ENCODE measurements around the gene EFHC1. TPM values are rescaled to one million over a fixed set of nuclear protein-coding genes. Genes with fewer than 3 reads are reported as not detected.

The EFHC1 gene
- total RNA-seq, 3 donors from 2014 or later = 26.2 to 55.8 (median 36.7) TPM

DNA sequence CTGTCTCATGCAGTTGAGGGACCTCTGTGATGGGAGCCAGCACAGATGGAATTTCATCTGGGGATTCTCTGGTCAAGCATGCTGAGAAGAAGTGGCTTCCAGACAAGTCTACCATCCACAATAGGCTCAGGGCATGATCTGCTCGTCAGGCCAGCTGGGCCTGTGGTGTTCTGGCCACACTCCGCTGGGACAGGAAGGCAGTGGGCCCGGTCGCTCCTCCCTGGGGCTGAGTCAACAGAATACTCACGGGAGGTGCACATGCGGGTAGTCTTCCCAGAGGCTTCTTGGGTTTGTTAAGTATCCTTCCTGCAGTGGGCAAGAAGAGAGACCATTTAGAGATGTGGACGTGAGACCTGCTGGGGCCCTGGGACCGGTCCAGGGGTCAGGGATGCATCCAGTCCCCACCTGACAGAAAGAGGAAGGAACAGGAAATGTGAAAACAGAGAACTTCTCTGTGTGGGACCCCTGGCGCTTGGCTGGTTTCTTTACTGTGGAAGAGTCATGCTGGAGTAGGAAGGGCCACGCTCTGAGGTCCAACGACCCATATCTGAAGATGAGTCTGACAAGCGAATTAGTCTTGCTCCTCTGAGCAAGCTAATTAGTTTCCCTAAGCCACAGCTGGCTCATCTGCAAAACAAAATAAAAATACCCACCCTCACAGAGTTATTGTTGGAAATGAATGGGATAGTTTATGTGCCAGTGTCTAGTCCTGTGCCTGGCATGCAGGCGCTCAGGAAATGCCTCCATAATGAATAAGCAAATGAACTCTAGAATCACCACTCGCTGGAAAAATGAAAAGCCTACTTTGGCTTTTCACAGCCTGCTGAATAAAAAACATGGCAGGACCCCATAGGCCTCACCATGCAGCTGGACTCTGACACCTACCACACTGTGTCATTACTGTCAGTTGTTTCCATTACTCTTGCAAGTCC, 89.4 kb downstream of the EFHC1 start:
- H3K27me3 ChIP-seq = no peaks in the 10 kb centered on the region
- intact Hi-C loops (cut with DNase I; ENCODE audit: low total_unique reads) = loop anchor here (10.0 kb wide), 2 partner anchors 65 to 85 kb away; partner anchors contain the start of genes EFHC1 and TRAM2
- no peaks in the 10 kb centered on the region for H3K36me3 ChIP-seq
- TF ChIP-seq POLR2A (IDR thresholded peaks at IDR 0.05) = no peak
- no peak for TF ChIP-seq POLR2AphosphoS5 (IDR thresholded peaks at IDR 0.05)
- TF ChIP-seq, protein P1, sequence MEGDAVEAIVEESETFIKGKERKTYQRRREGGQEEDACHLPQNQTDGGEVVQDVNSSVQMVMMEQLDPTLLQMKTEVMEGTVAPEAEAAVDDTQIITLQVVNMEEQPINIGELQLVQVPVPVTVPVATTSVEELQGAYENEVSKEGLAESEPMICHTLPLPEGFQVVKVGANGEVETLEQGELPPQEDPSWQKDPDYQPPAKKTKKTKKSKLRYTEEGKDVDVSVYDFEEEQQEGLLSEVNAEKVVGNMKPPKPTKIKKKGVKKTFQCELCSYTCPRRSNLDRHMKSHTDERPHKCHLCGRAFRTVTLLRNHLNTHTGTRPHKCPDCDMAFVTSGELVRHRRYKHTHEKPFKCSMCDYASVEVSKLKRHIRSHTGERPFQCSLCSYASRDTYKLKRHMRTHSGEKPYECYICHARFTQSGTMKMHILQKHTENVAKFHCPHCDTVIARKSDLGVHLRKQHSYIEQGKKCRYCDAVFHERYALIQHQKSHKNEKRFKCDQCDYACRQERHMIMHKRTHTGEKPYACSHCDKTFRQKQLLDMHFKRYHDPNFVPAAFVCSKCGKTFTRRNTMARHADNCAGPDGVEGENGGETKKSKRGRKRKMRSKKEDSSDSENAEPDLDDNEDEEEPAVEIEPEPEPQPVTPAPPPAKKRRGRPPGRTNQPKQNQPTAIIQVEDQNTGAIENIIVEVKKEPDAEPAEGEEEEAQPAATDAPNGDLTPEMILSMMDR (IDR thresholded peaks at IDR 0.05) = no peak
- H3K9me3 ChIP-seq = no peaks in the 10 kb centered on the region
- DNase-seq (ENCODE audit: low spot score in 2 of 2) = no peak
- no peak overlapping the region for H3K4me3 ChIP-seq
- H3K27ac ChIP-seq = peak overlapping the region in 1 of 2 donors; percentile 95
- peaks cover 5 to 6% of the 10 kb centered on the region in 2 donors for H3K4me1 ChIP-seq

DNA sequence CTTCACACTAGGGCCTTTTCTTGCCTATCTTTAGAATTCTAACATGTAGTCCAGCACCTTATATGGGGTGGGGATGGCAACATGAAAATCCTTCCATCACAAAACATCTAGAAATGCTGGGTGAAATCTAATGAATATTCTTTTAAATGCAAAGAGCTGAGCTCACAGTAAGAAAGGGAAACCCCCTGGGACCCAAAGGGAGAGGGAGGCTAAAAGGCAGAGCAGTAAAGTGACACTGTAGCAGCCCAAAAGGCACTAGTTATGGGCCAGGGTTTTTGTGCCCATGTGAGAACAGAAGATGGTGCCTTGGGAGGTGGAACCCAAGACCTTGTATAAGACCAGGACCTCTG, 90.0 kb downstream of the EFHC1 start:
- H3K4me1 ChIP-seq = peaks cover 5 to 6% of the 10 kb centered on the region in 2 donors
- H3K4me3 ChIP-seq = no peak overlapping the region
- no peak for DNase-seq (ENCODE audit: low spot score in 2 of 2)
- no peaks in the 10 kb centered on the region for H3K36me3 ChIP-seq
- H3K27ac ChIP-seq = peak overlapping the region in 1 of 2 donors; percentile 95
- H3K9me3 ChIP-seq = no peaks in the 10 kb centered on the region
- intact Hi-C loops (cut with DNase I; ENCODE audit: low total_unique reads) = no loop called here
- no peaks in the 10 kb centered on the region for H3K27me3 ChIP-seq
- no peak for TF ChIP-seq POLR2AphosphoS5 (IDR thresholded peaks at IDR 0.05)
- TF ChIP-seq, protein P1 (IDR thresholded peaks at IDR 0.05) = no peak
- TF ChIP-seq POLR2A (IDR thresholded peaks at IDR 0.05) = no peak

DNA sequence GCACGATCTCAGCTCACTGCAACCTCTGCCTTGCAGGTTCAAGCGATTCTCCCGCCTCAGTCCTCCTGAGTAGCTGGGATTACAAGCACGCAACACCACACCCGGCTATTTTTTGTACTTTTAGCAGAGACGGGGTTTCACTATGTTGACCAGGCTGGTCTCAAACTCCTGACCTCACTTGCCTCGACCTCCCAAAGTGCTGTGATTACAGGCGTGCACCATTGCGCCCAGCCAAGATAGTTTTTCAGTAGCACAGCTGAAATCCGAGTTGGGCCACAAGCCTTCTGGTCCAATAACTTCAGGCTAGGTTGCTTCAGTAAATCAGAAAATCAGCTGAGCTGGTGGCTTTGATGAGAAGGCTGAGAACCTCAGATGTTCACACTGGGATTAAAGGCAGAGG, 91.0 kb downstream of the EFHC1 start:
- Histone ChIP-seq H3K4me3 (no peak overlapping the region), H3K27ac (peak overlapping the region; percentile 77 to 95), H3K9me3 (no peaks in the 10 kb centered on the region), H3K27me3 (no peaks in the 10 kb centered on the region), H3K36me3 (no peaks in the 10 kb centered on the region), H3K4me1 (peaks cover 5 to 8% of the 10 kb centered on the region in 2 donors)
- TF ChIP-seq POLR2A (IDR thresholded peaks at IDR 0.05) = no peak
- TF ChIP-seq, protein P1 (IDR thresholded peaks at IDR 0.05) = no peak
- DNase-seq (ENCODE audit: low spot score in 2 of 2) = no peak
- intact Hi-C loops (cut with DNase I; ENCODE audit: low total_unique reads) = no loop called here

DNA sequence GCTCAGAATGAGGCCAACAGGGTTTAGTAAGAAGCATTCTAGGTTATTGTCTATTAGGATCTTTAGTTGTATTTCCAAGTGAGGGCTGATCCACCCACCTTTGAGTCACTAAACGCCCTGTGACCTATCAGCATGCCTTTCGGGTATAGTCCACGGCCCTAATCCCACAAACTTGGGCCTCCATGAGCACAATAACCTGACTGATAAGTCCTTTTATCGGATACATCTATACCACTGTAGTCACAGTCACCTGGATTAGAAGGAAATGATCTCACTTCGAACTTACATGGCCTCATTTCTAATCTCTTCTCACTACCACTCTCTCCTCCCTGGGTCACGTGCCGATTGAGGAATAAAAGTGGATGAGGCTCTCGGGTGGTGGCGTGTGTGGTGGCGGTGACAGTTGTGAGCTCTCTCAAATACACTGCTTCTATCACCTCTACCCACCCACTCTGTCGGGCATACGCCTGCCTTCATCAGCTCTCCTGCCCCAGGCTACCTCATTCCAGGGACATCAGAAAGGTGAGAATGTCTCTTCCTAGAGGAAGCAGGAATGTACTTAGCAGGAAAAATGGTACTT, 91.5 kb downstream of the EFHC1 start:
- TF ChIP-seq POLR2AphosphoS5 (IDR thresholded peaks at IDR 0.05) (no peak), POLR2A (IDR thresholded peaks at IDR 0.05) (no peak)
- TF ChIP-seq, protein P1 (IDR thresholded peaks at IDR 0.05) = no peak
- no peaks in the 10 kb centered on the region for H3K9me3 ChIP-seq
- no peak for DNase-seq (ENCODE audit: low spot score in 2 of 2)
- H3K36me3 ChIP-seq = no peaks in the 10 kb centered on the region
- peaks cover 5 to 8% of the 10 kb centered on the region in 2 donors for H3K4me1 ChIP-seq
- no peak overlapping the region for H3K4me3 ChIP-seq
- intact Hi-C loops (cut with DNase I; ENCODE audit: low total_unique reads) = no loop called here
- no peaks in the 10 kb centered on the region for H3K27me3 ChIP-seq
- H3K27ac ChIP-seq = peak overlapping the region; percentile 77 to 95

DNA sequence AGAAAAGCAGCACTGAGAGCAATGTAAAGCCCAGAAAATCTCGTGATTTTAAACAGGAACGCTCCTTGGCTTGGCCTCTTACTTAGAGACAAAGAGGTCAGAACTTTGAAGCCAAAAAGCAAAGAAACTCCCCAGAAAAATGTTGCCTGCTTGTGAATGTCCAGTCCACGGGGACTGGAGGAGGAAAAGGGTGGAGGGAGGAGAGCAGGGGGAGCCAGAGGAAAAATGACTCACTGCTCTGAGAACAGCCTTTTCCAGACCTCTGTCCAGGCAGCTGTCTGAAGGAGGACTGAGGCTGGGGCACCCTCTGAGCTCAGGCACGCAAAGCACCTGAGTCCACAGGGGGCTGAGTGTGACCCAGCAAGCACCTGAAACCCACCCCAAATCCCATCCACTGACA, 92.1 kb downstream of the EFHC1 start:
- no peaks in the 10 kb centered on the region for H3K36me3 ChIP-seq
- H3K4me1 ChIP-seq = peaks cover 5 to 9% of the 10 kb centered on the region in 2 donors
- peak overlapping the region; percentile 77 to 95 for H3K27ac ChIP-seq
- no peaks in the 10 kb centered on the region for H3K27me3 ChIP-seq
- no peak for DNase-seq (ENCODE audit: low spot score in 2 of 2)
- TF ChIP-seq, protein P1 (IDR thresholded peaks at IDR 0.05) = no peak
- no peak for TF ChIP-seq POLR2A (IDR thresholded peaks at IDR 0.05)
- peak in 2 of 3 donors; percentile 22 to 47 for TF ChIP-seq POLR2AphosphoS5 (IDR thresholded peaks at IDR 0.05)
- H3K4me3 ChIP-seq = no peak overlapping the region
- H3K9me3 ChIP-seq = no peaks in the 10 kb centered on the region
- intact Hi-C loops (cut with DNase I; ENCODE audit: low total_unique reads) = no loop called here

Measured in breast epithelium (tissue), 4 donors.